ENCODE data around the gene CHRNB2. TPM values are rescaled to one million over a fixed set of nuclear protein-coding genes. Genes with fewer than 3 reads are reported as not detected.

The CHRNB2 gene
- total RNA-seq, 1 experiment from 2014 or later, result 3.2 TPM

GRCh38 chr1:154553056-154554030 lies 14.2 kb upstream of the CHRNB2 start:
- TF ChIP-seq, protein P1, sequence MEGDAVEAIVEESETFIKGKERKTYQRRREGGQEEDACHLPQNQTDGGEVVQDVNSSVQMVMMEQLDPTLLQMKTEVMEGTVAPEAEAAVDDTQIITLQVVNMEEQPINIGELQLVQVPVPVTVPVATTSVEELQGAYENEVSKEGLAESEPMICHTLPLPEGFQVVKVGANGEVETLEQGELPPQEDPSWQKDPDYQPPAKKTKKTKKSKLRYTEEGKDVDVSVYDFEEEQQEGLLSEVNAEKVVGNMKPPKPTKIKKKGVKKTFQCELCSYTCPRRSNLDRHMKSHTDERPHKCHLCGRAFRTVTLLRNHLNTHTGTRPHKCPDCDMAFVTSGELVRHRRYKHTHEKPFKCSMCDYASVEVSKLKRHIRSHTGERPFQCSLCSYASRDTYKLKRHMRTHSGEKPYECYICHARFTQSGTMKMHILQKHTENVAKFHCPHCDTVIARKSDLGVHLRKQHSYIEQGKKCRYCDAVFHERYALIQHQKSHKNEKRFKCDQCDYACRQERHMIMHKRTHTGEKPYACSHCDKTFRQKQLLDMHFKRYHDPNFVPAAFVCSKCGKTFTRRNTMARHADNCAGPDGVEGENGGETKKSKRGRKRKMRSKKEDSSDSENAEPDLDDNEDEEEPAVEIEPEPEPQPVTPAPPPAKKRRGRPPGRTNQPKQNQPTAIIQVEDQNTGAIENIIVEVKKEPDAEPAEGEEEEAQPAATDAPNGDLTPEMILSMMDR (conservative IDR thresholded peaks at IDR 0.05; ENCODE audit: low read depth, low read length), result no peak
- TF ChIP-seq EZH2 (IDR thresholded peaks at IDR 0.05; ENCODE audit: borderline replicate concordance, low read depth, low read length, poor library complexity, severe bottlenecking), result no peak
- no TSS peak for BruUV-seq (replicated peaks)
- DNase-seq (ENCODE audit: low spot score), result no peak
- Histone ChIP-seq H3K4me1 (ENCODE audit: insufficient read depth, low read length, poor library complexity, severe bottlenecking) (peaks cover 15% of the 10 kb centered on the region), H3K27ac (ENCODE audit: low read depth, low read length, poor library complexity, severe bottlenecking) (no peak overlapping the region), H3K27me3 (replicated peaks; ENCODE audit: insufficient read depth, low read depth, low read length, poor library complexity) (no peaks in the 10 kb centered on the region), H3K36me3 (ENCODE audit: insufficient read depth, low read length, poor library complexity, severe bottlenecking) (peaks cover 73% of the 10 kb centered on the region), H3K4me3 (ENCODE audit: low read depth, low read length, poor library complexity, severe bottlenecking) (no peak overlapping the region), H3K9me3 (ENCODE audit: low read depth, low read length, poor library complexity, severe bottlenecking) (no peaks in the 10 kb centered on the region)
- POLR2A ChIA-PET (ENCODE audit: low non-redundant PET), result no interaction called here
- intact Hi-C loops (cut with micrococcal nuclease; ENCODE audit: unreplicated experiment), result loop anchor here (10.0 kb wide), 1 partner anchor 211 kb away; no protein-coding TSS in a partner anchor
- CTCF ChIA-PET, result interaction anchor here (0.7 kb wide), 1 partner anchor 357 kb away, joined by 3 read pairs; no protein-coding TSS in a partner anchor

GRCh38 chr1:154556422-154556821 lies 11.2 kb upstream of the CHRNB2 start:
- CTCF ChIA-PET, result no interaction called here
- no peak for DNase-seq (ENCODE audit: low spot score)
- H3K4me3 ChIP-seq (ENCODE audit: low read depth, low read length, poor library complexity, severe bottlenecking), result peak overlapping the region; percentile 96
- POLR2A ChIA-PET (ENCODE audit: low non-redundant PET), result no interaction called here
- intact Hi-C loops (cut with micrococcal nuclease; ENCODE audit: unreplicated experiment), result loop anchor here (5.0 to 10.0 kb wide), 4 partner anchors 51 to 506 kb away; partner anchors contain the start of genes ADAR, EFNA4 and ZBTB7B
- TF ChIP-seq EZH2 (IDR thresholded peaks at IDR 0.05; ENCODE audit: borderline replicate concordance, low read depth, low read length, poor library complexity, severe bottlenecking), result no peak
- peak overlapping the region; percentile 25 for H3K27ac ChIP-seq (ENCODE audit: low read depth, low read length, poor library complexity, severe bottlenecking)
- H3K27me3 ChIP-seq (replicated peaks; ENCODE audit: insufficient read depth, low read depth, low read length, poor library complexity), result no peaks in the 10 kb centered on the region
- no TSS peak for BruUV-seq (replicated peaks)
- H3K4me1 ChIP-seq (ENCODE audit: insufficient read depth, low read length, poor library complexity, severe bottlenecking), result peaks cover 18% of the 10 kb centered on the region
- peaks cover 47% of the 10 kb centered on the region for H3K36me3 ChIP-seq (ENCODE audit: insufficient read depth, low read length, poor library complexity, severe bottlenecking)
- H3K9me3 ChIP-seq (ENCODE audit: low read depth, low read length, poor library complexity, severe bottlenecking), result no peaks in the 10 kb centered on the region

GRCh38 chr1:154557248-154557938 lies 10.2 kb upstream of the CHRNB2 start:
- no peaks in the 10 kb centered on the region for H3K9me3 ChIP-seq (ENCODE audit: low read depth, low read length, poor library complexity, severe bottlenecking)
- CTCF ChIA-PET, result interaction anchor here (0.9 kb wide), 1 partner anchor 77 kb away, joined by 15 read pairs; no protein-coding TSS in a partner anchor
- POLR2A ChIA-PET (ENCODE audit: low non-redundant PET), result no interaction called here
- H3K4me3 ChIP-seq (ENCODE audit: low read depth, low read length, poor library complexity, severe bottlenecking), result peak overlapping the region; percentile 96
- peaks cover 18% of the 10 kb centered on the region for H3K4me1 ChIP-seq (ENCODE audit: insufficient read depth, low read length, poor library complexity, severe bottlenecking)
- no TSS peak for BruUV-seq (replicated peaks)
- peaks cover 37% of the 10 kb centered on the region for H3K36me3 ChIP-seq (ENCODE audit: insufficient read depth, low read length, poor library complexity, severe bottlenecking)
- no peaks in the 10 kb centered on the region for H3K27me3 ChIP-seq (replicated peaks; ENCODE audit: insufficient read depth, low read depth, low read length, poor library complexity)
- intact Hi-C loops (cut with micrococcal nuclease; ENCODE audit: unreplicated experiment), result loop anchor here (5.0 to 10.0 kb wide), 4 partner anchors 50 to 505 kb away; partner anchors contain the start of genes ADAR, EFNA4 and ZBTB7B
- no peak for TF ChIP-seq EZH2 (IDR thresholded peaks at IDR 0.05; ENCODE audit: borderline replicate concordance, low read depth, low read length, poor library complexity, severe bottlenecking)
- TF ChIP-seq, protein P1 (conservative IDR thresholded peaks at IDR 0.05; ENCODE audit: low read depth, low read length), result no peak
- no peak for DNase-seq (ENCODE audit: low spot score)
- H3K27ac ChIP-seq (ENCODE audit: low read depth, low read length, poor library complexity, severe bottlenecking), result peak overlapping the region; percentile 79

Data from A673 (cell line).